Fibroblast of the conjunctiva (primary cell): ENCODE data around the gene KIF5A.
"Not testable (repeated sequence)": the region's sequence is repeated elsewhere in the genome, so short reads cannot be mapped to it uniquely, and the experiment has no call there.

ENCODE experiments used
- DNase-seq: peaks from one replicate; pipeline ENCODE4 v3.0.0-alpha.2; 2010; ENCODE audit warnings: low read depth

The KIF5A gene

DNA sequence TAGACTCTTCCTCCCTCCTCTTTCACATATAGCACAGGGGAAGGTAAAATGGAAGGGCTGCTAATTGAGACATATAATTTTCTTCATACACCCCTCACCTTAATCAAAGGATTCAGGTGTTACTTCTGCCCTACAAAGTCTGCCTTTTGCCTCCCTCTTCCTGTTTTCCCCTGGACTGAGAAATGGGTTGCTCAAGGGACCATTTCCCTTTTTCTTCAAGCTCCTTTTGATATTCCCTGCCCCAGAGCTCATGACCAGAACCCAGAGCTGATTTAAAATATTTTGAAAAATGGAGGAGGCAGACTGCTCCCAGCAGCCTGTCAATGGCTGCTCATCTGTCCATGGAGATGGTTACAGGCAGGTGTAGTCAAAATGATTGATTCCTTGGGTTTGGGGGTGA lies 34.8 kb downstream of the KIF5A start:
- DNase-seq: no peak

- DNase-seq: no peak
These were observed 35.3 kb downstream of the KIF5A start for GRCh38 chr12:57585156-57585555.

GRCh38 chr12:57586128-57586527 lies 36.3 kb downstream of the KIF5A start:
- DNase-seq: no peak

- DNase-seq: no peak
These were observed 37.1 kb downstream of the KIF5A start for GRCh38 chr12:57586832-57587429.

DNA sequence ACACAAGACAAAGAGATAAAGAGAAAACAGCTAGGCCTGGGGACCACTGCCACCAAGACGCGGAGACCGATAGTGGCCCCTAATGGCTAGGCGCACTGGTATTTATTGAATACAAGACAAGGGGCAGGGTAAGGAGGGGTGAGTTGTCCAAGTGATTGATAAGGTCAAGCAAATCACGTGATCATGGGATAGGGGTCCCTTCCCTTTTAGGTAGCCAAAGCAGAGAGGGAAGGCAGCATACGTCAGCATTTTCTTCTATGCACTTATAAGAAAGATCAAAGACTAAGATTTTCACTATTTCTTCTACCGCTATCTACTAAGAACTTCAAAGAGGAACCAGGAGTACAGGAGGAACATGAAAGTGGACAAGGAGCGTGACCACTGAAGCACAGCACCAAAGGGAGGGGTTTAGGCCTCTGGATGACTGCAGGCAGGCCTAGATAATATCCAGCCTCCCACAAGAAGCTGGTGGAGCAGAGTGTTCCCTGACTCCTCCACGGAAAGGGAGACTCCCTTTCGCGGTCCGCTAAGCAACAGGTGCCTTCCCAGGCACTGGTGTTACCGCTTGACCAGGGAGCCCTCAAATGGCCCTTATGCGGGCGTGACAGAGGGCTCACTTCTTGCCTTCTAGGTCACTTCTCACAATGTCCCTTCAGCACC lies 39.2 kb downstream of the KIF5A start:
- DNase-seq: not testable (repeated sequence)

GRCh38 chr12:57590479-57590863 lies 40.6 kb downstream of the KIF5A start:
- no peak for DNase-seq

DNA sequence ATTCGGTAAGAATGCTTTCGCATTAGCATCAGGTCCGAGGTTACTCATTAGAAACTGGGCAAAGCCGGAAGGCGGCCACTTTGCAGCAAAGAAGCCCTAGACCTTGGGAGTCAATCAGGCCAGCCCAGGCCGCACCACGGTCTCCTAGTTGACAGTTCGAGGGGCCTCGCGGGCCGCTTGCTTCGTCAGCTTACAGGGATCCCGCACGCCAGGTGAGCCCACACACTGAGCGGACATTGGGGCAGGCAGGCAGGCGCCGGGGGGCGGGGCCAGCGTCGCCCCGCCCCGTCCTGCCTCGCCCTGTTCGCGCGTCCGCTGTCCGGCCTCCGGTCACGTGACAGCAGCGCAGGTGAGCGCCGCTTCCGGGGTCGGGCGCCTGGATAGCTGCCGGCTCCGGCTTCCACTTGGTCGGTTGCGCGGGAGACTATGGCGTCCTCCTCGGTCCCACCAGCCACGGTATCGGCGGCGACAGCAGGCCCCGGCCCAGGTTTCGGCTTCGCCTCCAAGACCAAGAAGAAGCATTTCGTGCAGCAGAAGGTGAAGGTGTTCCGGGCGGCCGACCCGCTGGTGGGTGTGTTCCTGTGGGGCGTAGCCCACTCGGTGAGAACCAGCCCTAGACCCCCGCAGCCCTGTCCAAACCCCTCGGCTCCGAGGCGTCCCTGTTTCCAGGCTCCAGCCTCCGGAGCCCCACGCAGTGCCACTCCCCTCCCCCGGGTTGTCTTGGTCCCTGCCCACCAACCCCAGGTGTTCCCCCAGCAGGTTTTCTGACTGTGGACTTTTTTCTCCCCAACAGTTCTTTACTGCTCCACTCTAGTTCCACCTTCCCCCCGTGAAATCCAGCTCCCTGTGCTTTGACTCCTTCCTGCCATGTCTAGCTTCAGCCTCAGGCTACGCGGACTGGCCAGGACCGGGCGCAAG lies 41.3 kb downstream of the KIF5A start, which contains the start of gene PIP4K2C:
Gene PIP4K2C, plus strand, starts transcription at position 329 of the 918 bp plus-strand sequence. Its CDS starts 98 bp downstream, at position 427.
- no peak for DNase-seq

DNA sequence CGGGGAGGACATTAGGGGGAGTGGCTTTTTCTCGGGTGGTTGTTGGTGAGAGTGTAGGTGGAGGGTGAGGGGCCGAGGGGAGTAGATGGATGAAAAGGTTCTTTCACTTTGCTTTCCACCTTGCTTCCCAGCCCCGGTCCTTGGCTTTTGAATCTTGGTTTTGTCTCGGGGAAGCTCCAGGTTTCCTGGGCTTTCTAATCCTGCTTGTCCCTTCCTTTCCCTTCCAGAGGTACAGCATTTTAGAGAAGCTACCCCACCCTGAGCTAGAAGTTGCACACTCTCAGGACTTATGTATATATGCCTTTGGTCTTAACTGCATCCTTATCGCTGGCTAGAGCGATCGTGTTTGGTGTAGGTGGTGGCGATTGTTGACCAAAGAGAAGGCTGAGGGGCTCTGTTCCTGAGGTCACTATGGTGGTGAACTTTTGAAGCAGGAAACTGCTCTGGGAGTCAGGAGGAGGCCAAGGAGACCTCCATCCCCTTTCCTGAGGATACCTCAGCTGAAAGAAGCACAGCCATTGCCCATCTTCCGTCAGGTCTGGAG lies 42.0 kb downstream of the KIF5A start:
- no peak for DNase-seq

DNA sequence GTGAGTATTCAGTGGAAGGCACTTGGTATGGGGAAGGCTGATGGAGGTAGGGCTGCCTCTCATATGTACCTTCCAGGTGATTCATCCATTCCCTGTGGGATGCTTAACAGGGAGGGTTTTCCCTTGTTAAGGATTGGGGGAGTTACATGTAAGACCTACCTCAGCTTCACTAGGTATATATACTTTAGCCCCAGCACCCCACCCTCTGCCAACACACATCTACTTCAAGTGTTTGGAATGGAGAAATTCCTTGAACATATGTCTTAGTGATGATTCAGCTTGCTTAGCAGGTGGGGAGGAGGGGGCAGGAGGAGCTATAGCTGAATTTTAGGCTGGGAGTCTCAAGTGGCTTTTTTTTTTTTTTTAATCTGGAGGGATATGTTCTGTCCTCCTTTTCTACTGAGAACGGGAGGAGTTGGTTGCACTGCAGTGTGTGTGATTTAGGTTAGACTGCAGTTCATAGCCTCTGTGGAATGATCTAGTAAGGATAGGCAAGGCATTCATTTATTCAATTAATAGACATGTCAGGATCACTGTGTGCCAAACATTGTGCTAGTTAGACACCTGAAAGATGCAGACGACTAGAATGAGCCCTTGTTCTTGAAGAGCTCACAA lies 42.8 kb downstream of the KIF5A start:
- DNase-seq: no peak

- DNase-seq: no peak
These were observed 43.3 kb downstream of the KIF5A start for GRCh38 chr12:57593187-57593586.

DNA sequence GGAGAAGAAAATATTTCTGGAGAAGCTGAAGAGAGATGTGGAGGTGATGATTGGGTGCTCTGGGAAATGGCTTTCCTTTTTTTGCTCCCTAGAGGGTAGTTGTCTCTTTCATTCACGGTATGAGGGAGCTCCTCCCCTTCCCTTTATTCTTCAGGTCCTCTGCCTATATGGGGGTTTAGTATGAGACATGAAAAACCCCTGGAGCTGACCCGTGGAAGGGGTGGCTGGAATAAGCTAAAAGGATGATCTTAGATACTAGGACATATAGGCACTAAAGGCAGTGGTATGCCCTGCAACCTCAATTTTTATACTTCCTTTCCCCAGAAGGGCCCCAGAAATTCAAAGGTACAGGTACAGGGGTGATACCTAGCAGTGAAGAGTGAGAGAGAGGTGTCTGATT lies 50.6 kb downstream of the KIF5A start:
- DNase-seq: no peak

- no peak for DNase-seq
These were observed 52.7 kb downstream of the KIF5A start for GRCh38 chr12:57602544-57602943.

DNA sequence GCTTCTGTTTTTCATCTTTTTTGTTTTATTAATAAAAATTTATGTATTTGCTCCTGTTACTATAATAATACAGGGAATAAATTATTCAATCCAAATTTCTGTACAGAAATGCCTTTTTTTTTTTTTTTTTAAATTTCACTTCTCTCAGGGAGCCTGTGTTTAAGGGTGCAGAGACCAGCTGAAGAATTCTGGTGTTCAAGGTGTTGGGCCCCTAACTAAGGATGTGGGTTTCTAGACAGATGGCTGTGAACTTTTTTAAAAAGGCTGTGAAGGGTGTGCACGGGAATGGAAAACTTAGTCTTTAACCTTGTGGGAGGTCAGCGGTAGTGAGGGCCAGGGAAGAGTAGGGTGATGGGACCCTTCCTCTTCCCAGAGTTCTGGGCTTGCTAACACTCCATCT lies 53.5 kb downstream of the KIF5A start:
- no peak for DNase-seq

DNA sequence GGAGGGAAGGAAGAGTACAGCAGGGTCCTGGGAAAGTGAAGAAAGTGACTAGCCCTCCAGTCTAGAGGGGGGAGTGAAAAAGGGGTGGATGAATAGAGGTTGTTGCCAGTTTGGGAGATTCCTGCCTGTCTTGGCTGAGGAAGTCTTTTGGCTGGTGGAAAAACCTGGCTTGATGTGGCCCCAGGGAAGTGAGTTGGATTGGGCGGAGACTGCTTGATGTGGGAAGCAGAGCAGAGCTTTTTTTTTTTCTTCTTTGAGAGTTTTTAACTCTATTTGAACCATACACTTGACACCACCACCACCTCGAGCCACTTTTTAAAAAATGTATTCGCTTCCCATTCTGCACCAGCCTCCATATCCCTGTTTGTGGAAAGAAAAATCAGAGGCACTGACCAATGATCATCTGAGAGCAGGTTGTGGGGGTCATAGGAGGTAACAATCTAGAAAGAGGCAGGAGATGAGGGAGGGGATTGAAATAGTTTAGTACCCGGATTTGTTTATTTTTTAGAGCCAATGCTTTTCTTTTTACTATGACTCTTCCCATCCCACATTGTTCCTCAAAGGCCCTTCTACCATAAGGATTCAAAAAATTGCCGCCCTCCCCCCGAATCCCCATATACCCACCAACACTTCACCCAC lies 54.1 kb downstream of the KIF5A start:
- DNase-seq: no peak

DNA sequence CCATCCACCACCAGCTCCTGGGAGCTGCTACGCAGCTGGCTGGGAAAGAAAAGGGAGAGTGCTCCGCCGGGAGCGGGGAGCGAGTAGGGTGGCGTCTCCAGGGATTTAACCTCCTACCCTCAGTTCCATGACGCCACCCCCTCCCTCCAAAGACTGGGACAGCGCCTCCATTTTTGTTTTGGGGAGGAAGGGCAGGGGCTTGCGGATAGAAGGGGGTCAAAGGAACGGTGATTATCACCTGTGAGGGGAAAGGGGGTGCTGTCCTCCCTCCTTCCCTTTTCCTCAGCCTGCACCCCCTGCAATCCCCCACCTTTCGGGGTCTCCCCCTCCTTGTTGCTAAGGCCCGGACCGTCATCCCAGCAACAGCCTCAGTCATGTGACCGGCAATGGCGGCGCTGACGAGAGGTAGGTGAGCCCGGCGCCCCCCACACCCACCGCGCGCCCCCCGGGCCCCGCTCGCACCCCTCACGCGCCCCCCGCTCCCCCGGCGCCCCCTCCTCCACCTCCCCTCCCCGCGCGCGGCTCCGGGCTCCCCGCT lies 54.7 kb downstream of the KIF5A start, which contains the start of gene DTX3:
Gene DTX3, plus strand, starts transcription at position 371 of the 538 bp plus-strand sequence. CDS start 1,694 bp downstream, outside the sequence.
- no peak for DNase-seq

DNA sequence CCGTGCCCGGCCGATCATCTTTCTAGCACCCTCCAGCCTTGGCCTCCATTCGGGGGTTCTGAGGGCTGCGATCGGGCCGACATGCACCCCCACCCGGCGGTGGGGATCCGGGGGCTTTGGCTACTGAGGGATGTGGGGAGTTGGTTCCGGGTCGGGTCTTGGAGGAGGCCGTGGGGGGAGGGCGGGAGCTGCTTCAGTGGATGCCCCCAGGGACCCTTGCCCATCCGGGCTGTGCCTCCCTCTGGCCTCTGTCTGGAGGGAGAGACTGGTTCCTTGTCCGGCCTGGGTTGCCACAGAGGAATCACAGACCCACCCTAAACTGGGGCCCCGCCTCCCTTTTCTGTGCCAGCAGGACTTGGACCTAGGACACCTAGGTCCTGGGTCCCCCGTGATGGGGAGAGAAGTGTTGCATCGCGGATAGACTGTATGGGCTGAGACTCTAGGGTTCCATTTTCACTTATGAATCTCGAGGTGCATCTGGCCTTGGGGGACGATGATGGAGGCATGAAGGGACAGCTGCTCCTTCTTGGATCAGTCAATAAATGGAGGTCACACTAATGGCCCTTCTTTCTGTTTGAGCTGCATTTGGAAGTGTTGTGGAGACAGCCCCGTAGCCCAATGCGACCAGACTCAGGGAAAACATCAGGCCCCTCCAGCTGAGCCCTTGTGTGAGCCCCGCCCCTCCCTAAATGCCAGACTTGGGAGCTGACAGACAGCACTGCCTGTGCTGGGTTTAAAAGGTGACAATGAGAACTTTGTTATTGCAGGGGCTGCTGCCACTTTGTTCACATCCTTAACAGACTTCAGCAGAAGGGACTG lies 55.4 kb downstream of the KIF5A start:
- no peak for DNase-seq

DNA sequence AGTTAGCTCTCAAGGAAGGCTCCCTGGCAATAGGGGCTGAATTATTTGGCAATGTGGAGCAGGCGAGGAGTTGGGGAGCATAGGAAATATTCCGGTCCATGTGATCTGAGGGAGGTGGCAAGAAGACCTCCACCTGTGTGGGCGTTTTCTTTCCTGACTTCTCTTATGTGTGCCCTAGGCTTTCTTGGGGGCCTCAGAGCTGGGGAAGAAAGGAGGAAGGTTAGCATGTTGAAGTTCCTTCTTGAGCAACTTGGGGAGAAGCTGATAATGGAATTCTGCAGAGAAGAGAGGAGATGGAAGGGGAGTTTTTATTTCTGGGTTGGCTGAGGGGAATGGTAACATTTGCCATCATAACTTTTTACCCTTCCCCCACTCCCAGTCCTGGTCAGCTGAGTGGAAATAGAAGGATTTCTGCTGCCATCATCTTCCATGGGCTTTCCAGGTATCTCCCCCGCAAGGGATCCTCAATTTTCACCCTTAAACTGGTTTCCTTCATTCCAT lies 56.0 kb downstream of the KIF5A start:
- DNase-seq: no peak

DNA sequence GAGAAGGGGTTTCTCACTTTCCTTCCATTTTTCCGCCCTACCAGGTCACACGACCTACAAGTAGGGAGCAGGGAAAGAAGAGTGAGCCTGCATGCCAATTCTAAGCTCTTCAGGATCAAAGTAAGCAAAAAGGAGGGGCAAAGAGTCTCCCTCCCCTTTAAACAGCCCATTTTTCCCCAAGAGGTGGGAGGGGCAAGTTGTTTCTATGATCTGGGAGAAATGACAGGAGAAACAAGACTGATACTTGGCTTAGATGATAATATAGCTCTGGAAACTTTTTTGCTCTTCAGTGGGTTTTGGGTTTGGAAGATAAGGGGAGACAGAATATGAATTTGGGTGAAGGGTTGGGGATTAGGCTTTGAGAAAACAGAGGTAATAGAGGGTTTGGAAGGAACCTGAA lies 56.6 kb downstream of the KIF5A start:
- DNase-seq: no peak

GRCh38 chr12:57606821-57607220 lies 57.0 kb downstream of the KIF5A start:
- DNase-seq: no peak
